MM.1S (cell line): Measurements from ENCODE around the gene HS3ST2.
"Not testable (repeated sequence)": the region's sequence is repeated elsewhere in the genome, so short reads cannot be mapped to it uniquely, and the experiment has no call there.

Experiments
- DNase-seq: peaks from one replicate; pipeline ENCODE4 v3.0.0-alpha.2; 2015
- H2AFZ ChIP-seq: fragments of 300-600 bp; sonication (generic); 2 replicates; pipeline ENCODE4 v1.6.0; 2016; ENCODE audit warnings: antibody characterized with exemption, low read length
- H3F3A ChIP-seq: fragments of 300-600 bp; sonication (generic); 2 replicates; pipeline ENCODE4 v1.6.1; 2016; ENCODE audit warnings: mild to moderate bottlenecking, antibody characterized with exemption, low read length, moderate library complexity, mixed read lengths; ENCODE audit not compliant: insufficient read depth
- H3K27ac ChIP-seq: fragments of 300-600 bp; sonication (generic); 2 replicates; pipeline ENCODE4 v1.5.1; 2016; ENCODE audit warnings: mild to moderate bottlenecking, low read length
- H3K27me3 ChIP-seq: fragments of 300-600 bp; sonication (generic); replicated peaks from 2 replicates; pipeline ENCODE4 v1.6.0; 2016; ENCODE audit warnings: low read length; ENCODE audit not compliant: insufficient read depth
- H3K36me3 ChIP-seq: fragments of 300-600 bp; sonication (generic); replicated peaks from 2 replicates; pipeline ENCODE4 v1.6.1; 2016; ENCODE audit warnings: mild to moderate bottlenecking, low read length, mixed read lengths; ENCODE audit not compliant: insufficient read depth
- H3K4me1 ChIP-seq: fragments of 300-600 bp; sonication (generic); 2 replicates; pipeline ENCODE4 v1.6.1; 2016; ENCODE audit warnings: low read length, mixed read lengths
- H3K4me2 ChIP-seq: fragments of 300-600 bp; sonication (generic); 2 replicates; pipeline ENCODE4 v1.6.0; 2016; ENCODE audit warnings: low read depth, low read length
- H3K4me3 ChIP-seq: fragments of 300-600 bp; sonication (generic); 2 replicates; pipeline ENCODE4 v1.5.1; 2016; ENCODE audit warnings: low read length, mixed read lengths
- H3K79me2 ChIP-seq: fragments of 300-600 bp; sonication (generic); 2 replicates; pipeline ENCODE4 v1.6.1; 2016; ENCODE audit warnings: mixed run types, low read length, mixed read lengths
- H3K9ac ChIP-seq: fragments of 300-600 bp; sonication (generic); 2 replicates; pipeline ENCODE4 v1.6.1; 2016; ENCODE audit warnings: low read length, mixed read lengths
- H3K9me2 ChIP-seq: fragments of 300-600 bp; sonication (generic); replicated peaks from 2 replicates; pipeline ENCODE4 v1.6.1; 2016; ENCODE audit warnings: mild to moderate bottlenecking, low read length, mixed read lengths; ENCODE audit not compliant: insufficient read depth
- H3K9me3 ChIP-seq: fragments of 300-600 bp; sonication (generic); replicated peaks from 2 replicates; pipeline ENCODE4 v1.6.1; 2016; ENCODE audit warnings: mild to moderate bottlenecking, low read length, mixed read lengths; ENCODE audit not compliant: insufficient read depth
- H4K20me1 ChIP-seq: fragments of 300-600 bp; sonication (generic); 2 replicates; pipeline ENCODE4 v1.6.1; 2016; ENCODE audit warnings: mild to moderate bottlenecking, low read length, moderate library complexity, mixed read lengths; ENCODE audit not compliant: insufficient read depth
- EZH2 ChIP-seq: fragments of 300-600 bp; sonication (generic); optimal IDR thresholded peaks from 2 replicates; pipeline ENCODE3; 2017; ENCODE audit warnings: low read depth, mild to moderate bottlenecking, antibody characterized with exemption, low read length, mixed read lengths
- EZH2phosphoT487 ChIP-seq: fragments of 300-600 bp; sonication (generic); IDR thresholded peaks from 2 replicates; pipeline ENCODE4 v1.6.1; 2018; ENCODE audit warnings: antibody characterized with exemption, low read length
- TF ChIP-seq, protein P1 (sequence below): fragments of 300-600 bp; sonication (generic); IDR thresholded peaks from 2 replicates; pipeline ENCODE4 v1.5.1; 2016; ENCODE audit warnings: antibody characterized with exemption, low read length, mixed read lengths

Gene HS3ST2

DNA sequence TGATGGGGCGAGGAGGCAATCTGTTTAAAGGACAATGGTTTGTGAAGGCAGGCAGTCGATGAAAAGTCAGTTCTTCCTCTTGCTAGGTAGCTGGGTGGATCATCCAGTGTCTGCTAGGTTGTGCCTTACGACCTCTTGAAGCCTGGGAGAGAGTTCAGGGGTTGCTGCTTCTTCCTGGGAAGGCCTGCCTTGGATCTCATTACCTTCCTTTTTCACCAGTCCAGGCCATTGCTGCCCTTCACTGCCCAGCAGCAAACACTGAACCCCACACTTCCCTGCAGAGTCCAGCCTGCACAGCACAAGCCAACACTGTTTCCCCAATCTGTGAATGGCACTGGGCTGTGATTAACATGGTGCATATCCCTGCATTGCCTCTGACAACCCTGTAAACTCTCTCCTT, 24.7 kb downstream of the HS3ST2 start:
- Histone ChIP-seq H3K9me3 (no peaks in the 10 kb centered on the region), H3K9ac (no peak overlapping the region), H2AFZ (no peak overlapping the region), H3F3A (no peaks in the 10 kb centered on the region), H3K36me3 (no peaks in the 10 kb centered on the region), H3K9me2 (no peaks in the 10 kb centered on the region), H4K20me1 (no peaks in the 10 kb centered on the region), H3K4me2 (no peak overlapping the region), H3K4me3 (no peak overlapping the region), H3K79me2 (no peaks in the 10 kb centered on the region), H3K27me3 (no peaks in the 10 kb centered on the region), H3K4me1 (no peaks in the 10 kb centered on the region), H3K27ac (no peak overlapping the region)
- no peak for TF ChIP-seq EZH2
- no peak for TF ChIP-seq EZH2phosphoT487
- TF ChIP-seq, protein P1, sequence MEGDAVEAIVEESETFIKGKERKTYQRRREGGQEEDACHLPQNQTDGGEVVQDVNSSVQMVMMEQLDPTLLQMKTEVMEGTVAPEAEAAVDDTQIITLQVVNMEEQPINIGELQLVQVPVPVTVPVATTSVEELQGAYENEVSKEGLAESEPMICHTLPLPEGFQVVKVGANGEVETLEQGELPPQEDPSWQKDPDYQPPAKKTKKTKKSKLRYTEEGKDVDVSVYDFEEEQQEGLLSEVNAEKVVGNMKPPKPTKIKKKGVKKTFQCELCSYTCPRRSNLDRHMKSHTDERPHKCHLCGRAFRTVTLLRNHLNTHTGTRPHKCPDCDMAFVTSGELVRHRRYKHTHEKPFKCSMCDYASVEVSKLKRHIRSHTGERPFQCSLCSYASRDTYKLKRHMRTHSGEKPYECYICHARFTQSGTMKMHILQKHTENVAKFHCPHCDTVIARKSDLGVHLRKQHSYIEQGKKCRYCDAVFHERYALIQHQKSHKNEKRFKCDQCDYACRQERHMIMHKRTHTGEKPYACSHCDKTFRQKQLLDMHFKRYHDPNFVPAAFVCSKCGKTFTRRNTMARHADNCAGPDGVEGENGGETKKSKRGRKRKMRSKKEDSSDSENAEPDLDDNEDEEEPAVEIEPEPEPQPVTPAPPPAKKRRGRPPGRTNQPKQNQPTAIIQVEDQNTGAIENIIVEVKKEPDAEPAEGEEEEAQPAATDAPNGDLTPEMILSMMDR = no peak
- no peak for DNase-seq

DNA sequence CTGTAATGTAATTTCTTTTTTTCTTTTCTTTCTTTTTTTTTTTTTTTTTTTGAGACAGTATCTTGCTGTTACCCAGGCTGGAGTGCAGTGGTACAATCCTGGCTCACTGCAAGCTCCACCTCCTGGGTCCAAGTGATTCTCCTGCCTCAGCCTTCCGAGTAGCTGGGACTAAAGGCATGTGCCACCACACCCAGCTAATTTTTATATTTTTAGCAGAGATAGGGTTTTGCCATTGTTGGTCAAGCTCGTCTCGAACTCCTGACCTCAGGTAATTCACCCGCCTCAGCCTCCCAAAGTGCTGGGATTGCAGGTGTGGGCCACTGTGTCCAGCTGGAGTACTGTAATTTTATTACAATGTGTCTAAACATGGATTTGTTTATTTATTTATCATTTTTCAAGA, 28.1 kb downstream of the HS3ST2 start:
- not testable (repeated sequence) for H3K9me3 ChIP-seq, H3F3A ChIP-seq, H3K4me2 ChIP-seq, H3K79me2 ChIP-seq, H3K36me3 ChIP-seq, H3K27ac ChIP-seq, H3K27me3 ChIP-seq, H3K4me3 ChIP-seq, H4K20me1 ChIP-seq, H2AFZ ChIP-seq, DNase-seq, H3K9me2 ChIP-seq, H3K4me1 ChIP-seq, H3K9ac ChIP-seq

DNA sequence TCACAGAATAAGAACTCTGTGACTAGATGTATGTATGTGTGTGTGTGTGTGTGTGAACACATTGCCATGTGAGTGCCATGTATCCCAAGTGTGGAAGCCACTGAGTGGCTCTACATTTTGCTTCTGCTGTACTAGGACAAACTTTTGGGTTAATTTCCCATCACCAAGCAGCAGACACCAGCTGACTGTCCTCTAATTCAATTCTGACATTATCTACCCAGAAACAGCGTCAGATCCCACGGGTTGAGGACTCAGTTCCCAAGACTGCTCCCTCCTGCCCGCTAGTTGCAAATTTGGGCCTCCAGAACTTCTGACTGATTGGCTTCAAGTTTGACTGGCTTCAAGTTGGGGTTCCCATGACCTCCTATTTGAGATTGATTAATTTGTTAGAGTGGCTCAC, 29.2 kb downstream of the HS3ST2 start:
- H2AFZ ChIP-seq = no peak overlapping the region

DNA sequence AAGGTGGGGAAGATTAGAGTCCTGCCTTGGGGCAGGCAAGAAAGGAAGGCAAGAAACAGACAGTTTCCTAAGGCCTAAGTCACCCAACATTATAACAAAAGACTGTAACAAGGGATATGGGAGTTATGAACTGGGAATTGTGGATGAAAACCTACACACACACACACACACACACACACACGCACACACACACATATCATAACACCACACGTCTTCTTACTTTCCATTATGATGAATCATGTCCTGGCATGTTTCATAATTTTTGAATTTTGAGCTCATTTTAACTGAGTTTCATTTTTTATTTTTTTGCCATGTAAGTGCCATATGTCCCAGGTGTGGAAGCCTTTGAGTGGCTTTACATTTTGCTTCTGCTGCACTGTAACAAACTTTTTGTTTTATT, 29.9 kb downstream of the HS3ST2 start:
- Histone ChIP-seq H3K79me2 (no peaks in the 10 kb centered on the region), H3K27me3 (no peaks in the 10 kb centered on the region), H3K9me3 (no peaks in the 10 kb centered on the region), H3K36me3 (no peaks in the 10 kb centered on the region), H2AFZ (no peak overlapping the region), H3F3A (no peaks in the 10 kb centered on the region), H3K4me1 (no peaks in the 10 kb centered on the region), H4K20me1 (no peaks in the 10 kb centered on the region), H3K4me2 (no peak overlapping the region), H3K9me2 (no peaks in the 10 kb centered on the region), H3K9ac (no peak overlapping the region), H3K27ac (no peak overlapping the region), H3K4me3 (no peak overlapping the region)
- DNase-seq = no peak
- TF ChIP-seq EZH2 = no peak
- TF ChIP-seq, protein P1 = no peak
- no peak for TF ChIP-seq EZH2phosphoT487

More for the DNA sequence above, 29.2 kb downstream of the HS3ST2 start:
- Histone ChIP-seq H3K9me2 (no peaks in the 10 kb centered on the region), H3K4me3 (no peak overlapping the region), H3F3A (no peaks in the 10 kb centered on the region), H3K9ac (no peak overlapping the region), H3K27ac (no peak overlapping the region), H3K79me2 (no peaks in the 10 kb centered on the region), H3K36me3 (no peaks in the 10 kb centered on the region), H4K20me1 (no peaks in the 10 kb centered on the region), H3K4me1 (no peaks in the 10 kb centered on the region), H3K27me3 (no peaks in the 10 kb centered on the region), H3K9me3 (no peaks in the 10 kb centered on the region), H3K4me2 (no peak overlapping the region)
- no peak for DNase-seq
- TF ChIP-seq EZH2phosphoT487 (no peak), EZH2 (no peak)
- TF ChIP-seq, protein P1 = no peak
